Measurements from ENCODE around the gene CD72.
"Not testable (repeated sequence)": the region's sequence is repeated elsewhere in the genome, so short reads cannot be mapped to it uniquely, and the experiment has no call there.

CD72 gene

DNA sequence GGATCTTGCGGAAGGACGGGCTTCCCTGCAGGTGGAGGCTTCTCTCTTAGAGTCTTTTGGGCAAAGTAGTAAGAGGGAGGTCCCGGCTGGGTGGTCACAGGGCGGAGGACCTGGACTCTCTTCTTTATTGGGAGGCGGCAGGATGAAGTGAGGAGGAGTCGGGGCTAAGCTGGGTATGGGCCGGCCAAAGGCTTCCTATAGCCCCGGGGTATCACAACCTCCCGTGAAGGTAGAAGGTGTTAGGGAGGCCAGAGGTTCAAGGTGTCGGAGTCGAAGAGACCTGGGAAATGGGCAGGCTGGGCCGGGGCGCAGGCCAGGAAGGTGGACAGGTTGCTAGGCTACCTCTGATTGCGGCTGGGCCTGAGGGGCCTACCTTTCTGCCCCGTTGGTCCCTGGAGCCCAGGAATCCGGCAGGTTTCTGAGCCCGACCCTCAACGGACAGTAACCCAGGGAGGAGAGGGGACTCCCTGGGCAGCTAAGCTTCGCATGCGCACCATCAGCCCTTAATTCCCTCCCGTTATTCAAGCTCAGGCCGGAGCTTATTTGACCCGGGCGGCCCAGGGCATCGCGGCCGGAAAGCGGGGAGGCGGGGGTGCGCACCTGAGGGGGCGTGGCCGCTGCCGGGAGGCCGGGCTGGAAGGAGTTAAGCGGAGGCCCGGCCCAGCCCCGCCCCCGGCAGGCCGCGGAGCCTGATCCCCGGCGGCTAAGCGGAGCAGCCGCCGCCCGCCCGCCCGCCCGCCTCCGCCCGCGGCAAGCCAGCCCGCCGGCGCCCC, 13.4 kb downstream of the CD72 start, which contains the start of gene TESK1:
Gene TESK1 (plus strand): TSS at position 685 of the 773 bp plus-strand sequence. CDS start 358 bp downstream, outside the sequence.
- intact Hi-C loops (cut with DNase I), result loop anchor here (2.0 to 10.0 kb wide), 3 partner anchors 42 to 123 kb away; no protein-coding TSS in a partner anchor
- peak in 39 of 42 donors; percentile 39 to 86 (median 69) for DNase-seq

DNA sequence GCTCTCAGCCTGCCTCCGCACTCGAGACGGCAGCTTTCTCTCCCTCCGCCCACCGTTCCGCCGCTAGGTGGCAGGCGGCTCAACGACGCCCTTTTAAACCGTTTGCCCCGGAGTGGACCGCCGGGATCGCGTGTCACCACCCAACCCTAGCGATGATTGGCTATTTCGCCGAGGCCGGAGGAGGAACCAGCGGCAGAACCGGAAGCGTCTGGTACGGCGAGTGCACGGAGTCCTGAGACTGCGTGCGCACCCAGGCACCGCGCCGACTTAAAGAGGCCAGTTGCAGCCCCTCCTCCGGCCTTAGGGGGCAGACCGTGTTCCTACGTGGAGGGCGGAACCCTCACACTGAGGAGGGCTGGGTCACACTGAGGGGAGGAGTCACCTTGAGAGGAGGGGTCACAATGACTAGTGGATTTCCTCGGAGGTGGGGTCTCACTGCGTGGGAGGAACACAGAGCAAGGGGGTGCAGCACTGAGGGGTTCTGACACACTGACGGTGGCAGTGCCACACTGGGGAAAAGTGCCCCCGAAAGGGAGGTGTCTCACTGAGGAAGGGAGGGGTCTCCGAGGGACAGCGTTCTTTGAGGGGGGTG, 14.1 kb downstream of the CD72 start:
- peak; percentile 97 to 100 (median 99) for DNase-seq
- intact Hi-C loops (cut with DNase I), result loop anchor here (2.0 to 10.0 kb wide), 3 partner anchors 43 to 123 kb away; no protein-coding TSS in a partner anchor

DNA sequence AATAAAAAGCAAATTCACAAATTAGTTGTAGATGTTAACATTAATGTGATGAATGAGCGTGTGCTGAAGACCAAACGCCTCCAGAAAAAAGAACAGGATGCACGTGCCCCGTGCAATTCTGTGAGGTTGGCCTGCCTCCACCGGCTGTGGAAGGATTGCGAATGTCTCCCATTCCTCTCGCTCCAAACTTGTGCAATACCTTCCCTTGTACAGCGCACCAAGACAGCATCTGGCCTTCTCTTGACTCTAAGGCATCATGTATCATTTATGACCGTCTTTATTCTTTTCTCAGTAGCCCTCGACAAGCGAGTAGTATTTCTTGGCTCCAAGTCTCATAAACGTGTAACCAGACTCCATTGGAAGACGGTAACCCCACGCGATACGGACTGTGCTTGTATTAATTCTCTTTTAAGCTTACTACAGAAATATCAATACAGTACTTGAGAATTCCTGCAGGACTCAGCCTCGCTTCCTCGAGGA, 14.7 kb downstream of the CD72 start:
- peak in 34 of 42 donors; percentile 16 to 70 (median 46) for DNase-seq
- intact Hi-C loops (cut with DNase I), result loop anchor here (5.0 to 10.0 kb wide), 2 partner anchors 49 to 124 kb away; no protein-coding TSS in a partner anchor

DNA sequence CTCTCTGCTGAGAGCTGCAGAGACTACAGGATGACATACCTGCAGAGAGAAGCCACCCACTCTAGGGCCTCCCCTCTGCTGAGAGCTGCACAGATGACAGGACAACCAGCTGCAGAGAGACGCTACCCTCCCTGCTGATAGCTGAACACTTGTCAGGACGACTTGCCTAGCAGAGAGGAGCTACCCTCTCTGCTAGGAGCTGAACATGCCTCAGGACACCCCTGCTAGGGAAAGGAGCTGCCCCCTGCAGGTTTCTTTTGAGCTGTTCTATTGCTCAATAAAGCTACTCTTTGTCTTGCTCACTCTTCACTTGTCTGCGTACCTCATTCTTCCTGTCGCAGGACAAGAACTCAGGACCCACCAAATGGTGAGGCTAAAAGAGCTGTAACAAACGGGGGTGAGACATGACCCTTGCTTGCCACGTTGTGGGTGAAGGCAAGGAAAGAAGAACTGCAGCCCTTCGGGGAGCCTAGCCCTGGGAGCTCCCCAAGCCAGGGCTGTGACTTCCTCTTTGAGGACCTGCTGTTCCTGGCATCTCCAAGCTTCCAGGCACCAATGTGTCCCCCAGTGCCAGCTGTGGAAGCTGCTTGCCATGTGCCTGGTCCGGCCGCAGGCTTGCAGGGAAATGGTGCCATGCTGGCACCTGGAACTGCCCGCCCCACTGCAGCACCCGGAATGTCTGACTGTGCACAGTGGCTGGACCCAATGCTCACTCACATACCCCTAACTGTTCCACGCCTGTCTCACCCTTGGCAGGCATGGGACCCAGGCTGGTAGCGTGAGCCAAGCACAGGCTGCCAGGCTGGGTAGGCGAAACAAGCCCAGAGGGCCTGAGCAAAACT, 18.2 kb downstream of the CD72 start:
- DNase-seq, result peak in 31 of 42 donors; percentile 14 to 85 (median 40)
- intact Hi-C loops (cut with DNase I), result loop anchor here (5.0 to 10.0 kb wide), 2 partner anchors 45 to 127 kb away; no protein-coding TSS in a partner anchor

DNA sequence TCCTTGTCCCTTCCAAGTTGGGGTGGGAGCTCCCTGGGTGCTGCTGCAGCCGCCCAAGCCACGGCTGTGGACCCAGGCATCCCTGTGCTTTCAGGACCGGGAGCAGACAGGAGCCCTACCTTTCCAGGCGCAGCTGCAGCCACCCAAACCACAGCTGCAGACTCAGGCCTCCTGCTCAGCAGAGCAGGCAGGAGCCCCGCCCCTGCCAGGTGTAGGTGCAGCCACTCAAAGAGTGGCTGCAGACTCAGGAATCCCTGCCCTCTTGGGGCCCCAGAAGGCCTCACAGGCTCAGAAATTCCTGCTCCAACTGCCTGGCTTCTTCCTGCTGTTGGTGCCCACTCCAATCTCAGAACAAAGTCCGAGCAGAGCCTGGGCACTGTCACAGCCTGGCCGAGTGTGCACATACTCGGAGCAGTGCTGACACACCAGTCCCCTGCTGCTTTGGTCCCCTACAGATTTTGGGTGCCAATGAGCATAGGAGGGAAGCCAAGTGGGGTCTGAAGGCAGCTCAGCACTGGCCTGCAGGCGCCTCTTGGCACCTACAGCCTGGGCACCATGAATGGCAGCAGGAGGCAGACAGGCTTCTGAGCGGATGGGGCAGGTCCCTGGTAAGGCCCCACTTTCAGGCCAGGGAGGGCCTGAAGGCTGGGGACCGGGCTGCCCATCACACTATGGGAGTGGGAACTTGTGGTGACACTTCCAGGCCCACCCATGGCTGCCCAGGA, 19.2 kb downstream of the CD72 start:
- intact Hi-C loops (cut with DNase I), result no loop called here
- DNase-seq, result no peak

DNA sequence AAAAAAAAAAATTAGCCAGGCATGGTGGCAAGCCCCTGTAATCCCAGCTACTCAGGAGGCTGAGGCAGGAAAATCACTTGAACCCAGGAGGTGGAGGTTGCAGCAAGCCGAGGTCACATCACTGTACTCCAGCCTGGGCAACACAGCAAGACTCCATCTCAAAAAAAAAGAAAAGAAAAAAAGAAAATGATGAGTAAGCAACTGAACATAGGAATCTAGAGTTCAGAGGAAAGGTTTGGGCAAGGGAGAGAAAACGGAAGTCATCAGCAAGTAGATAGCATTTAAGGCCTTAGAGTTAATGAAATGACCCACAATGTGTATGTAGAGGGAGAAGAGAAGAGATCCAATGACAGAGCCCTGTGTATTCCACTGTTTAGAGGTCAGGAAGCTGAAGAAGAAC, 21.3 kb downstream of the CD72 start:
- intact Hi-C loops (cut with DNase I); DNase-seq: not testable (repeated sequence)

DNA sequence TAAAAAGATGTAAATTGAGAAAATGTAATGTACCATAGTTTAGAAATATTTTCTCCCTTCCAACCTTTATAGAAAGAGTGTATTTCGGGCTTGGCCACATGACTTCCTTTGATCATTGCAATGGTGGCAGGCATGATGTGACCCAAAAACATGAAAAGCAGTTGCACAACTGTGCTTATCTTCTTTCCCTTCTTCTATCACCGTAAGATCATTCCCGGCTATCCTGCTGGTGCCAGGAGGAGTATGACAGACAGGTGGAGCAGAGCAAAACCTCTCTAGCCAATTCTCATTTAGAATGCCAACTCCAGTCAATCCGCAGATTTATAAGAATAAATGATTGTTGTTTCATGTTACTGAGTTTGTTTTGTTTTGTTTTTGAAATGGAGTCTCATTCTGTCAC, 23.7 kb downstream of the CD72 start:
- intact Hi-C loops (cut with DNase I), result no loop called here

DNA sequence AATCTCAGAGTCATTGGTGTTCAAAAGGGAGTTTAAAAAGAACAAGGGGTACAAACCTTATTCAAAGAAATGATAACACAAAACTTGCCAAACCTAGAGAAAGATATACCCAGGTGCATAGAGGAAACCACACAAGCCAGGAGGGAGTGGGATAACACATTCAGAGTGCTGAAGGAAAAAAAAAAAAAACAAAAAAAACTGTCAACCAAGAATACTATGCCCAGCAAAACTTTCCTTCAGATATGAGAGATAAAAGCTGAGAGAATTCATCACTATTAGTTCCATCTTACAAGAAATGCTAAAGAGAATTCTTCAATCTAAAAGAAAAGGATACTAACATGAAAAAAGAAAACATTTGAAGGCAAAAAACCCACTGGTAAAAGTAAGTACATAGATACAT, 24.6 kb downstream of the CD72 start:
- intact Hi-C loops (cut with DNase I), result no loop called here
- no peak for DNase-seq

More for the DNA sequence above, 23.7 kb downstream of the CD72 start:
- DNase-seq, result no peak

DNA sequence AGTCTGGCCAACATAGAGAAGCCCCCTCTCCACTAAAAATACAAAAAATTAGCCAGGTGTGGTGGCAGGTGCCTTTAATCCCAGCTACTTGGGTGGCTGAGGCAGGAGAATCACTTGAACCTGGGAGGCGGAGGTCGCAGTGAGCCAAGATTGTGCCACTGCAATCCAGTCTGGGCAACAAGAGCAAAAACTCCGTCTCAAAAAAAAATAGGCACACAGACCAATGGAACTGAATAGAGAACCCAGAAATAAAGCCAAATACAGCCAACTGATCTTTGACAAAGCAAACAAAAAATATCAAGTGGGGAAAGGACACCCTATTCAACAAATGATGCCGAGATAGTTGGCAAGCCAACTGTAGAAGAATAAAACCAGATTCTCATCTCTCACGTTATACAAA, 29.7 kb downstream of the CD72 start:
- intact Hi-C loops (cut with DNase I); DNase-seq: not testable (repeated sequence)

DNA sequence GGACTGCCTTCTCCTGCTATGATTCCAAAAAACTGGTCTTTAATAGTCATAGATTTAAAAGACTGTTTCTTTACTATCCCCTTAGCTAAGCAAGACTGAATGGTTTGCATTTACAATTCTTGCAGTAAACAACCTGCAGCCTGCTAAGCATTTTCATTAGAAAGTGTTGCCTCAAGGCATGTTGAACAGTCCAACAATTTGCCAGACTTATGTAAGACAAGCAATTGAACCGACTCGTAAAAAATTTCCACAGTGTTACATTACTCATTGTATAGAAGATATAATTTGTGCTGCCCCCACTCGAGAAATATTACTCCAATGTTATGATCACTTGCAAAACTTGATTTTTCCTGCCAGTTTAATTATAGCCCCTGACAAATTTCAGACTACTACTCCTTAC, 33.5 kb downstream of the CD72 start:
- DNase-seq; intact Hi-C loops (cut with DNase I): not testable (repeated sequence)

DNA sequence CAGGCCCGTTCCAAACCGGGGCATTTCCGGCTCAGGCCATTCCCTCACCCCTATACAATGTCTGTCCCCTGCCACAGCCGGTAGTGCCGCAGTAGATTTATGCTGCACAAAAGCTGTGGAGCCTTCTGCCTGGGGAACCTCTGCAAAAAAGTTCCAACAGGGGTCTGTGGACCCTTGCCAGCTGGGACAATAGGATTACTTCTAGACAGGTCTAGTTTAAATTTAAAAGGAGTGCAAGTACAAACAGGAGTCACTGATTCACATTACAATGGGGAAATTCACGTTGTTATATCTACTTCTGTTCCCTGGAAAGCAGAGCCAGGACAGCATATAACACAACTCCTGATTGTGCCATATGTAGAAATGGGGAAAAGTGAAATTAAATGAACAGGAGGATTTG, 34.7 kb downstream of the CD72 start:
- DNase-seq, result not testable (repeated sequence)

DNA sequence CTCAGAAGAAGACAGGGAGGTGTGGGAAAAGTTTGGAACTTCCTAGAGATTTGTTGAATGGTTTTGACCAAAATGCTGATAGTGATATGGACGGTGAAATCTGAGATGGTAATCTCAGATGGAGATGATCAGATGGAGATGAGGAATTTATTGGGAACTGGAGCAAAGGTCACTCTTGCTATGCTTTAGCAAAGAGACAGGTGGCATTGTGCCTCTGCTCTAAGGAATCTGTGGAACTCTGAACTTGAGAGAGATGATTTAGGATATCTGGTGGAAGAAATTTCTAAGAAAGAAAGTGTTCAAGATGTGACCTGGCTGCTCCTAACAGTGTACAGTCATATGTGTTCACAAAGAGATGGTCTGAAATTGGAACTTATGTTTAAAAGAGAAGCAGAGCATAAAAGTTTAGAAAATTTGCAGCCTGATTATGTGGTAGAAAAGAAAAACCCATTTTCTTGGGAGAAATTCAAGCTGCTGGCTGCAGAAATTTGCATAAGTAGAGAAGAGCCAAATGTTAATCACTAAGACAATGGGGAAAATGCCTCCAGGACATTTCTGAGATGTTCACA, 38.5 kb downstream of the CD72 start:
- intact Hi-C loops (cut with DNase I); DNase-seq: not testable (repeated sequence)

More for the DNA sequence above, 34.7 kb downstream of the CD72 start:
- intact Hi-C loops (cut with DNase I), result not testable (repeated sequence)

DNA sequence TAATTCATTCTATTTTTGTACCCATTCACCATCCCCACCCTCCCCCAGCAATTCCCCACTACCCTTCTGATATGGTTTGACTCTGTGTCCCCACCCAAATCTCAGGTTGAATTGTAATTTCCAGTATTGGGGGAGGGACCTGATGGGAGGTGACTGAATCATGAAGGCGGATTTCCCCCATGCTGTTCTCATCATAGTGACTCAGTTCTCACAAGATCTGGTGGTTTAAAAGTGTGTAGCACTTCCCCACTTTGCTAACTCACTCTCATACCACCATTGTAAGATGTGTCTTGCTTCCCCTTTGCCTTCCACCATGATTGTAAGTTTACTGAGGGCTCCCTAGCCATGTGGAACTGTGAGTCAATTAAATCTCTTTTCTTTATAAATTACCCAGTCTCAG, 39.1 kb downstream of the CD72 start:
- intact Hi-C loops (cut with DNase I), result no loop called here
- no peak for DNase-seq

DNA sequence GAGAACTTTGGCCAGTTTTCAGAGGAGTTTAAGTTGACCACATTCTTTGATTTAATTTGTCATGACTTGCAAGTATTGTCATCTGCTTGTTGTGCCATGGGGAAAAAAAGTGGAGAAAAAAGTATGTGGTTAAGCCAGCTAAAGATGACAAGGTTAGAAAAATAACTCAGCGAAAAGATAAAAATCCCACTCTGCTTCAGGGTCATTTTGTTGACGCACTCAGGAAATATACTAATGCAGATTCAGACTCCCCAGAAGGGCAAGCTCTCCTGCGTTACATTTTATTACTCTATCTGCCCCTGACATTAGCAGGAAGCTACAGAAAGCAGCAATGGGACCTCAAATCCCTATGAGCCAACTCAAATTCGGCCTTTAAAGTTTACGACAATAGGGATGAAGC, 40.7 kb downstream of the CD72 start:
- intact Hi-C loops (cut with DNase I), result no loop called here
- no peak for DNase-seq

DNA sequence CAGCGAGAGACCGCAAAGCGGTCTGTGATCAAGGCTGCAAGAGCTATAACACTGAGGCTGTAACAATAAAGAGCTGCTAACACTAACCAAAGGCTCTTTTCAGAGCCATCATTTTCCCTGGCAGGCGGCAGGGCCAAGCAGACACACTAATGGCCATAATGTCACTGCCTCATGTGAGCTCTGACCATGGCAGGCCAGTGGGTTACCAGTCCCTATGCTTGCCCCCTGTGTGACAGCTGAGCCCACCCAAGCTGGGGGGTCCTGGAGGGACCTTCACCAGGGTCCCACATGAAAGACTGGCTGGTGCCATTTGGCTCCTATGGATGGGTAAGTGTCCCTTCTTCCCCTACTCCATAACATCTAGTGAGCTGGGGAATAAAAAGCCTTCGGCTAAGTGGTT, 42.7 kb downstream of the CD72 start:
- no peak for DNase-seq
- intact Hi-C loops (cut with DNase I), result no loop called here

DNA sequence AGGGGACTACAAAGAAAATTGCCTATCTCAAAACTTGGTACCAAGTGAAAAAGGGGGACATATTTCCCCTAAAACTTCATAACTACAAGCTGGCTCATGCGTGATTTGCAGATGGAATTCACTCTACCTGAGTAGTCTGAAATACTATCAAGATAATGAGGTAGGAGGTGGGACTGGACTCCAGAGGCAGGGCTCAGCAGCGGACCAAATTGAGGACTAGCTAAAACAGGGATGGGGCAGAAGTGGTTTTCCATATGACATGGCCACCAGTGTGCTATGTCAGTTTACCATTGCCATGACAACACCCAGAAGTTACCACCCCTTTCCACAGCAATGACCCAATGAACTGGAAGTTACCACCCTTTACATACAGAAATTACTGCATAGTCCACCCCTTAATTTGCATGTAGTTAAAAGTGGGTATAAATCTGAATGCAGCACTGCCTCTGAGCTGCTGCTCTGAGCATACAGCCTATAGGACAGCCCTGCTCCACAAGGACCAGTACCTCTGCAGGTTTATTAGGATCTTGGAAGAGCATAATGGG, 43.6 kb downstream of the CD72 start:
- no peak for DNase-seq
- intact Hi-C loops (cut with DNase I), result no loop called here

DNA sequence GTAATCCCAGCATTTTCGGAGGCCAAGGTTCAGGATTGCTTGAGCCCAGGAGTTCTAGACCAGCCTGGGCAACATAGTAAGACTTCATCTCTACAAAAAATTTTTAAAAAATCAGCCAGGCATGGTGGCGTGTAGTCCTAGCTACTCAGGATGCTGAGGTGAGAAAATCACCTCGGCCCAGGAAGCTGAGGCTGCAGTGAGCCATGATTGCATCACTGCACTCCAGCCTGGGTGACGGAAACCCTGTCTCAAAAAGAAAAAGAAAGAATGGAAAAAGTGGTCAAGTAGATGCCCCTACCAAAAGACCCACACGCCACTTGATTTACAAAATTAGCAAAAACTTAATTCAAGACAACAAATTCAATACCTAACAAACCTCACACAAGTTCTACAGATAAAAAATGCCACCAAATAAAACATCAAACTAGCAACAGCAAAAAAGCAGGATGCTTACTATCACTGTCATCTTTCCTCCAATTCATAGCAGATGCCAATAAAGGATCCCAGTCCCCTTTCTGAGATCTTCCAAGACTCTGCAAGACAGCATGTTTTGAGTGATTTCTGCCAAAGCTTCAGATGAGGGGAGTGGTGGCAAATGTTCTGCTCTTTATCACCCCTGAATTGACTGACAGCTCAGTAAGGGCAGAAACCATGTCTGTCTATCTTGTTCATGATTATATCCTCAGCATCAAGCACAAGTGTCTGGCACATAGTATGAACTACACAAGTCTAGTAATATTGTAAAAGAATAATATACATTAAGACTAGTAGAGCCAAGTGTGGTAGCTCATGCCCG, 47.3 kb downstream of the CD72 start:
- no peak for DNase-seq
- intact Hi-C loops (cut with DNase I), result no loop called here
